B cell (primary cell): ENCODE measurements around the gene SHROOM2. TPM values are rescaled to one million over a fixed set of nuclear protein-coding genes. Genes with fewer than 3 reads are reported as not detected.

Experiments
- ATAC-seq: fragments of 200-7000 bp; cut with Tn5 transposase; one replicate; pipeline ENCODE4 v1.10.0; 2021; ENCODE audit warnings: low read depth, mild to moderate bottlenecking, moderate number of reproducible peaks, moderate library complexity
- CTCF ChIA-PET: fragments of 350-600 bp; sonication (Branson Sonifier 250); formaldehyde crosslinking; loops from one replicate; lab custom pipeline; 2021; ENCODE audit warnings: antibody characterized with exemption, inconsistent platforms; lab: Charles Lee
- POLR2A ChIA-PET: fragments of 350-600 bp; sonication (Branson Sonifier 250); formaldehyde crosslinking; loops from one replicate; lab custom pipeline; 2021; ENCODE audit warnings: antibody characterized with exemption; lab: Charles Lee
- DNase-seq: peaks from one replicate; pipeline ENCODE4 v3.0.0; 2013
- H2AFZ ChIP-seq: 2 replicates; pipeline ENCODE4 v1.6.1; 2012; ENCODE audit warnings: mild to moderate bottlenecking, low read depth, low read length; ENCODE audit not compliant: insufficient read depth, poor library complexity, severe bottlenecking
- H3K27ac ChIP-seq, 2 donors: 1 replicate in 1 of 2; 2 replicates in 1 of 2; pipeline ENCODE4 v1.5.1; 2012 to 2013; ENCODE audit warnings: low read length in 2 of 2, mild to moderate bottlenecking in 2 of 2, moderate library complexity in 1 of 2
- H3K27me3 ChIP-seq, 4 experiments: fragments of 200-600 bp in 1 of 4; sonication (generic) in 1 of 4; replicated peaks in 1 of 4; 1 replicate in 2 of 4; 2 replicates in 2 of 4; pipeline versions ENCODE4 v1.6.1 to v1.7.0; 2013 to 2016; ENCODE audit warnings: low read length in 3 of 4, mild to moderate bottlenecking in 2 of 4, mixed read lengths in 1 of 4, moderate library complexity in 1 of 4; ENCODE audit not compliant: insufficient read depth in 4 of 4, control insufficient read depth in 3 of 4; ENCODE audit errors: control extremely low read depth in 1 of 4
- H3K36me3 ChIP-seq, 2 experiments: replicated peaks in 1 of 2; 1 replicate in 1 of 2; 2 replicates in 1 of 2; pipeline versions ENCODE4 v1.6.1 to v1.7.1; 2013; ENCODE audit warnings: low read length in 1 of 2; ENCODE audit not compliant: insufficient read depth in 2 of 2, control insufficient read depth in 1 of 2; ENCODE audit errors: control extremely low read depth in 1 of 2, extremely low read depth in 1 of 2
- H3K4me1 ChIP-seq, 2 donors: fragments of 200-600 bp in 1 of 2; sonication (generic) in 1 of 2; 1 replicate in 1 of 2; 2 replicates in 1 of 2; pipeline versions ENCODE4 v1.5.1 to v1.6.1; 2013 to 2017; ENCODE audit warnings: low read length in 2 of 2; ENCODE audit not compliant: control insufficient read depth in 2 of 2, insufficient read depth in 2 of 2
- H3K4me2 ChIP-seq: replicated peaks from 2 replicates; pipeline ENCODE3; 2012; ENCODE audit warnings: mild to moderate bottlenecking, low read depth, low read length; ENCODE audit not compliant: poor library complexity, severe bottlenecking
- H3K4me3 ChIP-seq, 5 experiments: fragments of 200-600 bp in 1 of 5; sonication (generic) in 1 of 5; 1 replicate in 3 of 5; 2 replicates in 2 of 5; pipeline versions ENCODE4 v1.5.1 to v1.7.0; 2011 to 2016; ENCODE audit warnings: low read length in 4 of 5, mild to moderate bottlenecking in 4 of 5, low read depth in 2 of 5, control low read depth in 1 of 5, moderate library complexity in 1 of 5; ENCODE audit not compliant: insufficient read depth in 1 of 5; ENCODE audit errors: control extremely low read depth in 1 of 5, extremely low read depth in 1 of 5
- H3K79me2 ChIP-seq: fragments of 200-600 bp; sonication (generic); one replicate; pipeline ENCODE4 v1.6.0; 2016; ENCODE audit warnings: low read length; ENCODE audit not compliant: control insufficient read depth, insufficient read depth
- H3K9ac ChIP-seq: fragments of 200-600 bp; sonication (generic); 2 replicates; pipeline ENCODE4 v1.6.1; 2017; ENCODE audit warnings: mild to moderate bottlenecking, low read length, moderate library complexity
- H3K9me3 ChIP-seq, 3 donors: one replicate each; pipeline versions ENCODE4 v1.6.1 to v1.7.1; 2013; ENCODE audit warnings: low read length in 2 of 3; ENCODE audit not compliant: control insufficient read depth in 2 of 3, insufficient read depth in 1 of 3; ENCODE audit errors: control extremely low read depth in 1 of 3
- H4K20me1 ChIP-seq: 2 replicates; pipeline ENCODE4 v1.6.0; 2012; ENCODE audit warnings: mild to moderate bottlenecking, low read length; ENCODE audit not compliant: insufficient read depth, control insufficient read depth, poor library complexity, severe bottlenecking
- H3K27ac Mint-ChIP-seq: one replicate; pipeline ENCODE4 v1.8.0; 2021; ENCODE audit warnings: mixed read lengths
- H3K27me3 Mint-ChIP-seq: one replicate; pipeline ENCODE4 v1.8.0; 2021; ENCODE audit warnings: mixed read lengths
- H3K4me1 Mint-ChIP-seq: one replicate; pipeline ENCODE4 v1.8.0; 2021; ENCODE audit warnings: mixed read lengths
- H3K4me3 Mint-ChIP-seq: one replicate; pipeline ENCODE4 v1.8.0; 2021; ENCODE audit warnings: mixed read lengths
- H3K9me3 Mint-ChIP-seq: one replicate; pipeline ENCODE4 v1.8.0; 2022; ENCODE audit warnings: mixed read lengths; ENCODE audit not compliant: insufficient read depth
- EZH2 ChIP-seq: IDR thresholded peaks from 2 replicates; pipeline ENCODE4 v1.6.1; 2012; ENCODE audit warnings: borderline replicate concordance, low read depth, mild to moderate bottlenecking, moderate library complexity, low read length; ENCODE audit not compliant: insufficient read depth, poor library complexity, severe bottlenecking
- WGBS: methylation state at CpG from one replicate; pipeline ENCODE4 v1.1.5; 2013; ENCODE audit warnings: missing lambda C conversion rate; ENCODE audit not compliant: insufficient coverage; 5-methylcytosine and 5-hydroxymethylcytosine counted together
- intact Hi-C: fragments of 100-400 bp; cut with micrococcal nuclease; formaldehyde crosslinking; loops from one replicate; pipeline ENCODE4 v1.10.0; 2022
- polyA plus RNA-seq: library from polyadenylated mRNA; depleted of rRNA; stranded (reverse); fragments of >200 nt; gene quantifications from 2 replicates; pipeline ENCODE4 v1.2.3, GENCODE V29; 2012
- total RNA-seq, 2 donors: library from RNA; stranded (reverse); fragments of 120-200 nt in 1 of 2; gene quantifications; 1 replicate in 1 of 2; 2 replicates in 1 of 2; pipeline versions ENCODE4 v1.2.3 to v1.2.4, GENCODE V29; 2013 to 2022
- TF ChIP-seq, protein P1 (sequence below): fragments of 200-600 bp; IDR thresholded peaks from one replicate; pipeline ENCODE4 v1.8.0; 2022; ENCODE audit warnings: antibody characterized with exemption, mild to moderate bottlenecking

Gene SHROOM2
- total and polyA plus RNA-seq, 2 donors (not counting 1 experiment from before 2014, with no cell fraction given): not detected

DNA sequence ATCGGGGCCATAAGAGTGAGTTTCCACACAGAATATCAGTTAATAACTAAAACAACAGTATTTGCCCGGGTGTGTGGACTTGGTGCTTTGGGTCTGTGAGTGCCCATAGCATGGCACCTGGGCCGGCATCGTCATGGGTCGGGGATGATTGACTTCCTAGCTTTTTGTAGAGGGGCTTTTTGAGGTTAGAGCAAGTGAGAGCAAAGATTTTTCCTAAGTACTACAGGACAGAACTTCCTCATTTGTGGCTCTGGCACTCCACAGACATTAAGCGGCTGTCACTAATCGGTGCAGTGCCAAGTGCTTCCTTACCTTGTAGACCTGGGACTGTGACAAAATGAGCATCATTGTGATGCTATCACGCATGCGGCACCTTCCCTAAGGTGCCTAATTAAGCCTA lies 81.0 kb downstream of the SHROOM2 start:
- Histone ChIP-seq H3K27ac (no peak overlapping the region), H3K79me2 (no peaks in the 10 kb centered on the region), H3K4me2 (no peak overlapping the region), H3K36me3 (no peaks in the 10 kb centered on the region), H3K9me3 (no peaks in the 10 kb centered on the region), H3K27me3 (peaks cover 0 to 8% (median 0%) of the 10 kb centered on the region in 4 experiments), H4K20me1 (no peaks in the 10 kb centered on the region), H2AFZ (no peak overlapping the region), H3K9ac (no peak overlapping the region), H3K4me1 (peaks cover 0 to 3% of the 10 kb centered on the region in 2 donors), H3K4me3 (no peak overlapping the region)
- H3K27ac Mint-ChIP-seq: no peak overlapping the region
- no CpG with 5 or more reads among the region's 9 CpGs for WGBS
- ATAC-seq (no peak), DNase-seq (peak; percentile 12)
- TF ChIP-seq EZH2: no peak
- TF ChIP-seq, protein P1, sequence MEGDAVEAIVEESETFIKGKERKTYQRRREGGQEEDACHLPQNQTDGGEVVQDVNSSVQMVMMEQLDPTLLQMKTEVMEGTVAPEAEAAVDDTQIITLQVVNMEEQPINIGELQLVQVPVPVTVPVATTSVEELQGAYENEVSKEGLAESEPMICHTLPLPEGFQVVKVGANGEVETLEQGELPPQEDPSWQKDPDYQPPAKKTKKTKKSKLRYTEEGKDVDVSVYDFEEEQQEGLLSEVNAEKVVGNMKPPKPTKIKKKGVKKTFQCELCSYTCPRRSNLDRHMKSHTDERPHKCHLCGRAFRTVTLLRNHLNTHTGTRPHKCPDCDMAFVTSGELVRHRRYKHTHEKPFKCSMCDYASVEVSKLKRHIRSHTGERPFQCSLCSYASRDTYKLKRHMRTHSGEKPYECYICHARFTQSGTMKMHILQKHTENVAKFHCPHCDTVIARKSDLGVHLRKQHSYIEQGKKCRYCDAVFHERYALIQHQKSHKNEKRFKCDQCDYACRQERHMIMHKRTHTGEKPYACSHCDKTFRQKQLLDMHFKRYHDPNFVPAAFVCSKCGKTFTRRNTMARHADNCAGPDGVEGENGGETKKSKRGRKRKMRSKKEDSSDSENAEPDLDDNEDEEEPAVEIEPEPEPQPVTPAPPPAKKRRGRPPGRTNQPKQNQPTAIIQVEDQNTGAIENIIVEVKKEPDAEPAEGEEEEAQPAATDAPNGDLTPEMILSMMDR: no peak
- peaks cover 9% of the 10 kb centered on the region for H3K4me1 Mint-ChIP-seq
- ChIA-PET CTCF (no interaction called here), POLR2A (no interaction called here)
- intact Hi-C loops: no loop called here
- H3K4me3 Mint-ChIP-seq: no peak overlapping the region
- peaks cover 27% of the 10 kb centered on the region for H3K27me3 Mint-ChIP-seq
- no peaks in the 10 kb centered on the region for H3K9me3 Mint-ChIP-seq

DNA sequence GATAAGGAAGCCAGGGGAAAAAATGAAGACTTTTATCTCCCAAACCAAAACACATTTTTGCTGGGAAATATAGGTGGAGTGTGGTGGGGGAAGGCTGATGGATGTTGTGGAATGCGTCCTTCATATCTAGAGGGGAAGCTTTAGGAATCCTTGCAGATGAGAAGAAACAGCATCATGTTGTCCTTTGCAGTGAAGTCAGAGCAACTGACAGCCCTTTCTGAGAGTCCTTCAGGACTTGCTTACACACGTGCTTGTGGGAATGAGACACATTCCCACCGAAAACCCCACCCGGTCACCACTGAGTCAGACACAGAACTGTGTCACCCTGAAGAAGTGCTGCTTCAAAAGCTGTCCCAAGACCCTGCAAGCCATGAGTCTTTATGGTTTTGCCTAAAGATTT lies 81.5 kb downstream of the SHROOM2 start:
- no peak for DNase-seq
- Histone ChIP-seq H3K27ac (no peak overlapping the region), H4K20me1 (no peaks in the 10 kb centered on the region), H3K4me2 (no peak overlapping the region), H3K9me3 (no peaks in the 10 kb centered on the region), H3K9ac (no peak overlapping the region), H3K36me3 (no peaks in the 10 kb centered on the region), H3K4me3 (no peak overlapping the region), H3K79me2 (no peaks in the 10 kb centered on the region), H3K4me1 (peaks cover 0 to 3% of the 10 kb centered on the region in 2 donors), H3K27me3 (peaks cover 0 to 8% (median 0%) of the 10 kb centered on the region in 4 experiments), H2AFZ (no peak overlapping the region)
- no peak overlapping the region for H3K4me3 Mint-ChIP-seq
- ATAC-seq: no peak
- ChIA-PET CTCF (no interaction called here), POLR2A (no interaction called here)
- WGBS: 80% methylated on average over 1 of the region's 4 CpGs
- H3K27ac Mint-ChIP-seq: no peak overlapping the region
- peaks cover 9% of the 10 kb centered on the region for H3K4me1 Mint-ChIP-seq
- TF ChIP-seq, protein P1: no peak
- TF ChIP-seq EZH2: no peak
- H3K27me3 Mint-ChIP-seq: peaks cover 27% of the 10 kb centered on the region
- intact Hi-C loops: no loop called here
- H3K9me3 Mint-ChIP-seq: no peaks in the 10 kb centered on the region
